Tibial artery (tissue), 4 donors: ENCODE data around the gene SPEM1.

Source experiments
- DNase-seq, 2 donors: peaks; one replicate each; pipeline ENCODE4 v3.0.0-alpha.2; 2019
- H3K27ac ChIP-seq, 2 donors: fragments of 200-600 bp; sonication (generic) in 1 of 2; 1 replicate in 1 of 2; 2 replicates in 1 of 2; pipeline ENCODE4 v1.5.1; 2018 to 2019; ENCODE audit warnings: mild to moderate bottlenecking in 1 of 2
- H3K27me3 ChIP-seq, 2 donors: fragments of 200-600 bp; sonication (generic) in 1 of 2; one replicate each; pipeline versions ENCODE4 v1.5.1 to v1.6.0; 2016 to 2019
- H3K36me3 ChIP-seq, 3 donors: fragments of 200-600 bp; sonication (generic) in 2 of 3; one replicate each; pipeline ENCODE4 v1.5.1; 2016 to 2019; ENCODE audit warnings: mild to moderate bottlenecking in 2 of 3
- H3K4me1 ChIP-seq, 4 donors: fragments of 200-600 bp; sonication (generic) in 2 of 4; 1 replicate in 3 of 4; 2 replicates in 1 of 4; pipeline ENCODE4 v1.5.1; 2016 to 2019
- H3K4me3 ChIP-seq, 2 donors: fragments of 200-600 bp; sonication (generic) in 1 of 2; 1 replicate in 1 of 2; 2 replicates in 1 of 2; pipeline ENCODE4 v1.5.1; 2018 to 2019; ENCODE audit warnings: mild to moderate bottlenecking in 2 of 2
- H3K9me3 ChIP-seq, 3 donors: fragments of 200-600 bp; sonication (generic) in 1 of 3; one replicate each; pipeline ENCODE4 v1.5.1; 2016 to 2019
- intact Hi-C: fragments of 100-400 bp; cut with DNase I; formaldehyde crosslinking; loops from one replicate; pipeline ENCODE4 v1.15.0; 2023; ENCODE audit warnings: low total_unique reads
- TF ChIP-seq, protein P1 (sequence below), 2 experiments: fragments of 200-600 bp in 1 of 2; fragments of 450-650 bp in 1 of 2; IDR thresholded peaks; one replicate each; pipeline ENCODE4 v1.5.1; 2017 to 2019; ENCODE audit warnings: antibody characterized with exemption in 2 of 2, mild to moderate bottlenecking in 1 of 2, moderate library complexity in 1 of 2

Gene SPEM1

DNA sequence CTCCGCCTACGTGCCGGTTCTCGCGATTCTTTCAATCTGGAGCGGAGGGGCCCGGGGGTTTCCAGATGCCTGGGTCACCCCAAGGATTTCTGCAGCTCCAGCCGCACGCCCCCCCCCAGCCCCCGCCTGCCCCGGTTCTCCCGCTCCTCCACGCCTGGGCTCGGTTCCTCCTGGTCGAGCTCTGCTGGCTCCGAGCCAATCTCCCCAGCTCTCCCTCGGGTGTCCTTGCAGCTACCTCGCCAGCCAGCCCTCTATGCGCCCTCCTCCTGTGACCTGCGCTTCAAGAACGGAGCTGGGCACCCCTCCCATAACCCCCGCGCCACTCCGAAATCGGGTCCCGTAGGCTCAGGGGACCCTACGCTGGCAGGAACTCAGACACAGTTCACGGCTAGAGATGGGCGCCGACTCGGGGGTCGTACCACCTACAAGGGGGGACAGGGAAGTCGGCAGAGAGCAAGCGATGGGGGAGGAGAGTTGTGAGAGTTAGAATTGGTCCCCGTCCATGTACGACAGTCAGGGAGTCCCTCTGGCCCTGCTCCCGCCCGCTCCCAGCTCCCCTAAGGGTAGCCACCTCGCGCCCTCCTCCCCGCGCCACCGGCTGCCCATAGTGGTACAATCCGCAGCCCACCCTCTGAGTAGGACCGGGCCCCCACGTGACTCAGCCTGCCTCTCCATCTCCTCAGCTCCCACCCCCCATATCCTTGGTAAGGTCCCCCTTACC is 20.1 kb downstream of the SPEM1 start:
- H3K4me3 ChIP-seq: peak overlapping the region; percentile 3 to 29
- intact Hi-C loops: no loop called here
- TF ChIP-seq, protein P1, sequence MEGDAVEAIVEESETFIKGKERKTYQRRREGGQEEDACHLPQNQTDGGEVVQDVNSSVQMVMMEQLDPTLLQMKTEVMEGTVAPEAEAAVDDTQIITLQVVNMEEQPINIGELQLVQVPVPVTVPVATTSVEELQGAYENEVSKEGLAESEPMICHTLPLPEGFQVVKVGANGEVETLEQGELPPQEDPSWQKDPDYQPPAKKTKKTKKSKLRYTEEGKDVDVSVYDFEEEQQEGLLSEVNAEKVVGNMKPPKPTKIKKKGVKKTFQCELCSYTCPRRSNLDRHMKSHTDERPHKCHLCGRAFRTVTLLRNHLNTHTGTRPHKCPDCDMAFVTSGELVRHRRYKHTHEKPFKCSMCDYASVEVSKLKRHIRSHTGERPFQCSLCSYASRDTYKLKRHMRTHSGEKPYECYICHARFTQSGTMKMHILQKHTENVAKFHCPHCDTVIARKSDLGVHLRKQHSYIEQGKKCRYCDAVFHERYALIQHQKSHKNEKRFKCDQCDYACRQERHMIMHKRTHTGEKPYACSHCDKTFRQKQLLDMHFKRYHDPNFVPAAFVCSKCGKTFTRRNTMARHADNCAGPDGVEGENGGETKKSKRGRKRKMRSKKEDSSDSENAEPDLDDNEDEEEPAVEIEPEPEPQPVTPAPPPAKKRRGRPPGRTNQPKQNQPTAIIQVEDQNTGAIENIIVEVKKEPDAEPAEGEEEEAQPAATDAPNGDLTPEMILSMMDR (IDR thresholded peaks at IDR 0.05): no peak
- DNase-seq: peak in 1 of 2 donors; percentile 55
- no peak overlapping the region for H3K27ac ChIP-seq
- H3K4me1 ChIP-seq: peaks cover 4 to 65% (median 54%) of the 10 kb centered on the region in 4 donors
- H3K27me3 ChIP-seq: peaks cover 5 to 45% of the 10 kb centered on the region in 2 donors
- H3K36me3 ChIP-seq: no peaks in the 10 kb centered on the region
- no peaks in the 10 kb centered on the region for H3K9me3 ChIP-seq

- Histone ChIP-seq H3K27me3 (peaks cover 5 to 50% of the 10 kb centered on the region in 2 donors), H3K36me3 (no peaks in the 10 kb centered on the region), H3K9me3 (no peaks in the 10 kb centered on the region), H3K27ac (no peak overlapping the region), H3K4me3 (peak overlapping the region in 1 of 2 donors; percentile 29), H3K4me1 (peaks cover 5 to 67% (median 55%) of the 10 kb centered on the region in 4 donors)
- intact Hi-C loops: no loop called here
- no peak for DNase-seq
- TF ChIP-seq, protein P1 (IDR thresholded peaks at IDR 0.05): no peak
Measured at GRCh38 chr17:7440834-7441195, 20.7 kb downstream of the SPEM1 start.

DNA sequence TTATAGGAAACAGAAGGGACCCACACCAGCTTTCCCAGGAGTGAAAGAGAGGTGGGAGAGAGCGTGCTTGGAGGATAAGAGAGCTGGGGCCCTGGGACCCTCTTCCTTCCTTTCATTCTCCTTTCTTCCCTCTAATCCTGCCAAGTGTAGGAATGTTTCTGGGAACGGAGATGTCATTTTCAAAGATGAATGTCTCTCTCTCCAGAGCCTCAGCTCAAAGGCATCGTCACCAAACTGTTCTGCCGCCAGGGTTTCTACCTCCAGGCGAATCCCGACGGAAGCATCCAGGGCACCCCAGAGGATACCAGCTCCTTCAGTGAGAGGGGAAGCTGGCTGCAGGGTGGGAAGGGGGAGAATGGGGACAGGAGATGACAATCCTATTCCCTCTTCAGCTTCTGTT is 21.1 kb downstream of the SPEM1 start:
- intact Hi-C loops: no loop called here
- H3K27me3 ChIP-seq: peaks cover 5 to 53% of the 10 kb centered on the region in 2 donors
- H3K4me1 ChIP-seq: peaks cover 5 to 64% (median 52%) of the 10 kb centered on the region in 4 donors
- no peaks in the 10 kb centered on the region for H3K9me3 ChIP-seq
- no peaks in the 10 kb centered on the region for H3K36me3 ChIP-seq
- DNase-seq: no peak
- TF ChIP-seq, protein P1 (IDR thresholded peaks at IDR 0.05): no peak
- H3K4me3 ChIP-seq: no peak overlapping the region
- no peak overlapping the region for H3K27ac ChIP-seq

DNA sequence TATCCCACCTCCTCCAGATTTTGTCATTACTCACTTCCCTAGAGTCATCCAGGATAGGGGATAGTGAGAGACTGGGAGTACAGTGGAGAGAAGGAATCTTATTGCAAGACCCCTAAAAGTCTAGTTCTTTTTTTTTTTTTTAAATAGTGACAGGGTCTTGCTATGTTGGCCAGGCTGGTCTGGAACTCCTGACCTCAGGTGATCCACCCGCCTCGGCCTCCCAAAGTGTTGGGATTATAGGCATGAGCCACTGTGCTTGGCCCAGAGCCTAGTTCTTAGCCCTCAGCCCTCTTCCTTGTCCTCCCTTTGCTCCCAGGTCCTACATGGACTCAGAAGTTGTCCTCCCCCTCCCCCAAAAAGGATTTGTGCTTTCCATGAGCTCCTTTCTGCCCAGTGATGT is 22.0 kb downstream of the SPEM1 start:
- TF ChIP-seq, protein P1 (IDR thresholded peaks at IDR 0.05): no peak
- intact Hi-C loops: no loop called here
- Histone ChIP-seq H3K4me1 (peaks cover 5 to 62% (median 47%) of the 10 kb centered on the region in 4 donors), H3K27ac (no peak overlapping the region), H3K4me3 (no peak overlapping the region), H3K36me3 (no peaks in the 10 kb centered on the region), H3K27me3 (peaks cover 5 to 61% of the 10 kb centered on the region in 2 donors), H3K9me3 (no peaks in the 10 kb centered on the region)
- DNase-seq: no peak

- no peak for DNase-seq
- Histone ChIP-seq H3K9me3 (no peaks in the 10 kb centered on the region), H3K27ac (no peak overlapping the region), H3K4me1 (peaks cover 5 to 49% (median 37%) of the 10 kb centered on the region in 4 donors), H3K4me3 (no peak overlapping the region), H3K36me3 (no peaks in the 10 kb centered on the region), H3K27me3 (peaks cover 5 to 60% of the 10 kb centered on the region in 2 donors)
- TF ChIP-seq, protein P1 (IDR thresholded peaks at IDR 0.05): no peak
- intact Hi-C loops: no loop called here
Measured at GRCh38 chr17:7443499-7444485, 23.7 kb downstream of the SPEM1 start.
